Left ventricle myocardium inferior (tissue), 1 donor: ENCODE measurements around the gene ERCC1. TPM values are rescaled to one million over a fixed set of nuclear protein-coding genes. Genes with fewer than 3 reads are reported as not detected.

Source experiments
- DNase-seq: peaks from one replicate; pipeline ENCODE4 v3.0.0-alpha.2; 2020
- H3K27ac ChIP-seq: fragments of 200-600 bp; replicated peaks from 2 replicates; pipeline ENCODE4 v1.8.0; 2021
- H3K27me3 ChIP-seq: fragments of 200-600 bp; 2 replicates; pipeline ENCODE4 v1.8.0; 2021; ENCODE audit warnings: low read depth
- H3K36me3 ChIP-seq: fragments of 200-600 bp; 2 replicates; pipeline ENCODE4 v1.8.0; 2021
- H3K4me1 ChIP-seq: fragments of 200-600 bp; 2 replicates; pipeline ENCODE4 v1.8.0; 2021
- H3K4me3 ChIP-seq: fragments of 200-600 bp; 2 replicates; pipeline ENCODE4 v1.8.0; 2021; ENCODE audit warnings: mild to moderate bottlenecking, moderate library complexity
- H3K9me3 ChIP-seq: fragments of 200-600 bp; replicated peaks from 2 replicates; pipeline ENCODE4 v1.8.0; 2021
- intact Hi-C: fragments of 100-400 bp; cut with micrococcal nuclease; formaldehyde crosslinking; loops from one replicate; pipeline ENCODE4 v1.11.0; 2022
- long read RNA-seq: library from polyadenylated mRNA; unstranded; transcript quantifications from one replicate; pipeline ENCODE4 v2.0.0, GENCODE V29; 2021
- total RNA-seq: library from RNA; stranded (reverse); fragmentation: NEBNext Ultra II Directional; extraction: Animal tissue kit (Norgen Biotek cat#: 25700); gene quantifications from one replicate; pipeline ENCODE4 v1.2.1, GENCODE V29; 2021
- TF ChIP-seq, protein P1 (sequence below): fragments of 200-600 bp; IDR thresholded peaks from 2 replicates; pipeline ENCODE4 v1.8.0; 2021; ENCODE audit warnings: antibody characterized with exemption, mild to moderate bottlenecking, borderline replicate concordance
- donor health status: DM: no; HTN: yes; CAD: no; lungs with severe emphysema.

The ERCC1 gene
- total RNA-seq: 108 TPM
- long read RNA-seq, transcript ERCC1-202 (10 exons, 3,828 nt): major isoform, 19 of 110 reads
- long read RNA-seq, transcript ERCC1-208 (10 exons, 1,453 nt): minor isoform, 9 of 110 reads
- long read RNA-seq, partial matches to known transcripts: 51 of 110 reads
- long read RNA-seq, other reads (novel, unspliced or antisense): 25 of 110 reads

DNA sequence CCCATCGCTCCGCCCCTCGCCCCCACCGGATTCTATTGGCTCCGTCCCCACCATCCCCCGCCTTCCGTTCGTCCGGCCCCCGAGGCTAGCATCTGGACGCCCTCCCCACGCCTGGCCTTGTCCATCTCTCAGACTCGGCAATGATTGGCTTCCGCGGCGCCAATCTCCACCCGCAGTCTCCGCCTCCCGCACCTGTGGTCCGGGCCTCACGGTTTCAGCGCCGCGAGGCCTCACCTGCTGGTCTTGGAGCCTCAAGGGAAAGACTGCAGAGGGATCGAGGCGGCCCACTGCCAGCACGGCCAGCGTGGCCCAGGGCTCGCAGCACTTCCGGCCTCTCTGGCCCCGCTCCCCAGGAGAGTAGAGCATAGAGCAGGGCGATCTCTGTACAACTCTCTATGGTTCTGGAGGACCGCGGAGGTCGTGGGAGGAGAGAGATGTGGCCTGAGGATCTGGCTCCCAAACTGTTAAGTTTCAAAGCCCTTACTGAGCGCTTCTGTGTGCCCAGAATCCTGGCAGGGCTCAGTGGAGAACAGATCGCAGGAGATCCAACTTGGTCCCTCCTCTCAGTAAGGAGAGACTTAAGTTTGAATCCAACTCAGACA lies at the start of gene ERCC1:
TSS of gene ERCC1 (minus strand) at position 329 of the 602 bp plus-strand sequence. CDS start 543 bp downstream, outside the sequence.
- peaks cover 51% of the 10 kb centered on the region for H3K4me1 ChIP-seq
- peaks cover 21% of the 10 kb centered on the region for H3K36me3 ChIP-seq
- intact Hi-C loops: no loop called here
- DNase-seq: peak; percentile 96
- H3K27ac ChIP-seq: peak within 1 kb of the TSS; percentile 92
- H3K9me3 ChIP-seq: no peaks in the 10 kb centered on the region
- no peaks in the 10 kb centered on the region for H3K27me3 ChIP-seq
- H3K4me3 ChIP-seq: peak within 1 kb of the TSS; percentile 70
- TF ChIP-seq, protein P1, sequence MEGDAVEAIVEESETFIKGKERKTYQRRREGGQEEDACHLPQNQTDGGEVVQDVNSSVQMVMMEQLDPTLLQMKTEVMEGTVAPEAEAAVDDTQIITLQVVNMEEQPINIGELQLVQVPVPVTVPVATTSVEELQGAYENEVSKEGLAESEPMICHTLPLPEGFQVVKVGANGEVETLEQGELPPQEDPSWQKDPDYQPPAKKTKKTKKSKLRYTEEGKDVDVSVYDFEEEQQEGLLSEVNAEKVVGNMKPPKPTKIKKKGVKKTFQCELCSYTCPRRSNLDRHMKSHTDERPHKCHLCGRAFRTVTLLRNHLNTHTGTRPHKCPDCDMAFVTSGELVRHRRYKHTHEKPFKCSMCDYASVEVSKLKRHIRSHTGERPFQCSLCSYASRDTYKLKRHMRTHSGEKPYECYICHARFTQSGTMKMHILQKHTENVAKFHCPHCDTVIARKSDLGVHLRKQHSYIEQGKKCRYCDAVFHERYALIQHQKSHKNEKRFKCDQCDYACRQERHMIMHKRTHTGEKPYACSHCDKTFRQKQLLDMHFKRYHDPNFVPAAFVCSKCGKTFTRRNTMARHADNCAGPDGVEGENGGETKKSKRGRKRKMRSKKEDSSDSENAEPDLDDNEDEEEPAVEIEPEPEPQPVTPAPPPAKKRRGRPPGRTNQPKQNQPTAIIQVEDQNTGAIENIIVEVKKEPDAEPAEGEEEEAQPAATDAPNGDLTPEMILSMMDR: no peak

DNA sequence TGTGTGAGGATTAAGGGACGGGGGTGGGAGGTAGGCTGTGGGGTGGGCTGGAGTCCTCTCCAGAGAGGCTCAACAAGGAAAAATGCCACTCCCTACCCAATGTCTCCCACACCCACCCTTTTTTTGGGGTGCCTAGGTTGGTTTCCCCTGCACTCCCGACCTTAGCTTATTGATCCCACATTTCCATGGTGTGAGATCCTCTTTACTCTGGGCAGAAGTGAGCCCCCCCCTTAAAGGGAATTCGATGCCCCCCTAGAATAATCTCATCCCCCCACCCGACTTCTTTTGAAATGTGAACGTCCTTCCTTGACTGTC lies 49.6 kb upstream of the ERCC1 start:
- no peak overlapping the region for H3K4me3 ChIP-seq
- TF ChIP-seq, protein P1: no peak
- H3K9me3 ChIP-seq: no peaks in the 10 kb centered on the region
- no peaks in the 10 kb centered on the region for H3K36me3 ChIP-seq
- DNase-seq: no peak
- H3K4me1 ChIP-seq: peaks cover 45% of the 10 kb centered on the region
- H3K27ac ChIP-seq: no peak overlapping the region
- intact Hi-C loops: no loop called here
- H3K27me3 ChIP-seq: peaks cover 31% of the 10 kb centered on the region

- DNase-seq: no peak
- intact Hi-C loops: no loop called here
- peaks cover 31% of the 10 kb centered on the region for H3K27me3 ChIP-seq
- no peaks in the 10 kb centered on the region for H3K9me3 ChIP-seq
- no peaks in the 10 kb centered on the region for H3K36me3 ChIP-seq
- peak overlapping the region; percentile 50 for H3K4me3 ChIP-seq
- peak overlapping the region; percentile 33 for H3K27ac ChIP-seq
- TF ChIP-seq, protein P1: no peak
- H3K4me1 ChIP-seq: peaks cover 45% of the 10 kb centered on the region
Measured at GRCh38 chr19:45472563-45473366, 49.0 kb upstream of the ERCC1 start.

DNA sequence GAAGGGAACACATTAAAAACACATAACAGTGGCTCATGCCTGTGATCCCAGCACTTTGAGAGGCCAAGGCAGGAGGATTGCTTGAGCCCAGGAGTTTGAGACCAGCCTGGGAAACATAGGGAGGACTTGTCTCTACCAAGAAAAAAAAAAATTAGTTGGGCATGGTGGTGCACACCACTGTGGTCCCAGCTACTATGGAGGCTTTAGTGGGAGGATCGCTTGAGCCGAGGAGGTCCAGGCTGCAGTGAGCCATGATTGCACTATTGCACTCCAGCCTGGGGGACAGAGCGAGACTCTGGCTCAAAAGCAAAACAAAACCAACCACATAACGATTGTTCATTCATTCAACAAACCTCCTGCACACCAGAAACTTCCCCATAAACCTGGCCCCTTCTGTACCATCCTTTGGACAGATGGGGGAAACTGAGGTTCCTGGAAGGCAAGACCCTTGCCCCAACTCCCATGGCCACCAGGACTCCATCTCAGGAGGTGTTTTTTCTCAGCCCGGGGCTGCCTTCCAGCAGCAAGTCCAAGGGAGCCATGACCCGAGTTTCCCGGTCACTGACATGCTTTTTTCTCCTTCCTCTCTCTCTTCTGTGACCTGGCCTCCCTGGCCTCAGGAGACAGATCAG lies 48.3 kb upstream of the ERCC1 start:
- Histone ChIP-seq H3K4me3 (peak overlapping the region; percentile 50), H3K4me1 (peaks cover 45% of the 10 kb centered on the region), H3K9me3 (no peaks in the 10 kb centered on the region), H3K36me3 (no peaks in the 10 kb centered on the region), H3K27ac (no peak overlapping the region), H3K27me3 (peaks cover 31% of the 10 kb centered on the region)
- DNase-seq: no peak
- intact Hi-C loops: no loop called here
- TF ChIP-seq, protein P1: no peak

DNA sequence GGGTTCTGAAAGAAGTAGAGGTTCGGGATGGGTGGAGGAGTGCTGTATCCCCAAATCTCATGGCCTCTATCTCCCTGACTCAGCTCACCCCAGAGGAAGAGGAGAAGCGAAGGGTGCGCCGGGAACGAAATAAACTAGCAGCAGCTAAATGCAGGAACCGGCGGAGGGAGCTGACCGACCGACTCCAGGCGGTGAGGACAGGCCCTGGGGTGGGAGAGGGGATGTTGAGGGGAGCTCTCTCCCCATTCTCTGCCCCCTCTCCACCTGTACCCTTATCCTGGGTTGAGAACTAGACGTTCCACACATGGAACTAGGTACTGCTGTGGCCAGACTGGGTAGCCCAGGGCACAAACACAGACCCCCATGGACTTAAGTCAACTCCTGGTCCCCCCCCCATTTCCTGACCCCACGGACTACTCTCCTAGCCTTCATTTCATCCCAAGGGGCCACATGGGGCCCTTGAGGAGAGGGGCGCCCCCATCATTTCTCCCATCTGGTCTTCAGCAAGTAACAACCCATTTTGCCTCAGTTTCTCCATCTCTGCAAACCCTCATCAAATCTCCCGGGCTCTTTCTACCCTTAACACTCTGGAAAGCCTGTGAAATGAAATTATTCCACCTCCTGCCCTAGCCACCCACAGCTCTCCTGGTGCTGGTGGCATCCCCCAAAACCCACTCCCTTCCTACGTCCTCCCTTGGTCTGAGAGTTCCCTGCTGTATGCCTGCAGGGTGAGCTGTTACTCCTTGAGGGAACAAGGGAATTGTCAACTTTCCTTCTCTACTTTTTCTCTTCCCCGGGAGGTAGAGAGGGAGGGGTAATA lies 47.6 kb upstream of the ERCC1 start:
- intact Hi-C loops: no loop called here
- TF ChIP-seq, protein P1: no peak
- no peaks in the 10 kb centered on the region for H3K9me3 ChIP-seq
- no peak for DNase-seq
- H3K4me1 ChIP-seq: peaks cover 47% of the 10 kb centered on the region
- H3K36me3 ChIP-seq: no peaks in the 10 kb centered on the region
- H3K27me3 ChIP-seq: peaks cover 31% of the 10 kb centered on the region
- H3K4me3 ChIP-seq: no peak overlapping the region
- H3K27ac ChIP-seq: no peak overlapping the region
